HG03342 (cell line): ENCODE measurements around the gene HID1.
"Not testable (repeated sequence)": the region's sequence is repeated elsewhere in the genome, so short reads cannot be mapped to it uniquely, and the experiment has no call there.

Experiments used
- ATAC-seq: cut with Tn5 transposase; IDR thresholded peaks from one replicate; pipeline ENCODE4 v1.9.1; 2021; ENCODE audit warnings: mild to moderate bottlenecking, moderate library complexity; ENCODE audit not compliant: unreplicated experiment

Gene HID1

GRCh38 chr17:74971069-74971841, 1.3 kb downstream of the HID1 start:
- no peak for ATAC-seq

- no peak for ATAC-seq
Observed at GRCh38 chr17:74970395-74970794, 2.2 kb downstream of the HID1 start.

GRCh38 chr17:74969501-74969900, 3.1 kb downstream of the HID1 start:
- not testable (repeated sequence) for ATAC-seq

DNA sequence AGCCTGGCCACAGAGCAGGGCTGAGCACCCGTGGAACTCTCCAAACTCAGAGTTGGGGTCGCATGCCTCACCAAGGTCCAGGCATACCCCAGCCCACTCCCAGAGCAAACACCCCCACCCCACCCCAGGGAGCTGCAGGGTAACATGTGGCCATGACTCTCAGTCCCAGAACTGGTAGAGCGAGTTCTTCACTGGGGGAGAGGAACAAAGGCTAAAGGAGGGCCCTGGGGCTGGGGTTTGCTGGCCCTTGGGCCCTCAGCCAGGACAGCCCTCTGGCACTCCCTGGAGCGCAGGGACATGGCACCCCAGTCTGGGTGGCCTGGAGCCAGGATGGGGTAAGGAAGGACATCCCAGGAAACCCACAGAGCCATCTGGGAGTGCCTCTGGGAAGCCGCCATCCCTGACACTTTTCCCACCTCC, 4.2 kb downstream of the HID1 start:
- no peak for ATAC-seq

- ATAC-seq: no peak
Observed at GRCh38 chr17:74964988-74965622, 7.5 kb downstream of the HID1 start.

DNA sequence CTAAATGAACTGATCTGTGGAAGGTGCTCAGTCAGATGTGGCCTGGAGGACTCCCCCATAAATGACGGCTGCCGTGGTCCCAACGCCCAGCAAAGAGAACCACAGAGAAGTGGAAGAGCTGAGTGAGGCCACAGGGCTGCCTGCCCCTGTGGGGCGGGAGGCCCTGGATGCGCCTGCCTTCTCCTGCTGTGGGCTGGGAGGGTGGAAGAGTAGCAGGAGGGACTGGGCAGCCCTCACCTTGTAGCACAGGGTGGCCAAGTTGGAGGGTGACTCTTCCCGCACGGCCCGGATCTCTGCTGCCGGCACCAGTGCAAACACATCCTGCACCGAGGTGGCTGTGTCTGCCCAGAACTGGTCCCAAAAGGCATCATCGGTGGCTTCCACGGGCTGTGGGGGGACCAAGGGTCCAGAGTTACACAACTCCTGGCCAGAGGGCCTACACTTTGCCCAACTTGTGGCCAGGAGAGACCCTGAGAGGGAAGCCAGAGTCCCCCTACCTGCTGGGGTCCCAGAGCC, 8.3 kb downstream of the HID1 start:
- ATAC-seq: no peak

- ATAC-seq: no peak
Observed at GRCh38 chr17:74963656-74964055, 8.9 kb downstream of the HID1 start.

GRCh38 chr17:74962622-74963394, 9.8 kb downstream of the HID1 start:
- no peak for ATAC-seq

DNA sequence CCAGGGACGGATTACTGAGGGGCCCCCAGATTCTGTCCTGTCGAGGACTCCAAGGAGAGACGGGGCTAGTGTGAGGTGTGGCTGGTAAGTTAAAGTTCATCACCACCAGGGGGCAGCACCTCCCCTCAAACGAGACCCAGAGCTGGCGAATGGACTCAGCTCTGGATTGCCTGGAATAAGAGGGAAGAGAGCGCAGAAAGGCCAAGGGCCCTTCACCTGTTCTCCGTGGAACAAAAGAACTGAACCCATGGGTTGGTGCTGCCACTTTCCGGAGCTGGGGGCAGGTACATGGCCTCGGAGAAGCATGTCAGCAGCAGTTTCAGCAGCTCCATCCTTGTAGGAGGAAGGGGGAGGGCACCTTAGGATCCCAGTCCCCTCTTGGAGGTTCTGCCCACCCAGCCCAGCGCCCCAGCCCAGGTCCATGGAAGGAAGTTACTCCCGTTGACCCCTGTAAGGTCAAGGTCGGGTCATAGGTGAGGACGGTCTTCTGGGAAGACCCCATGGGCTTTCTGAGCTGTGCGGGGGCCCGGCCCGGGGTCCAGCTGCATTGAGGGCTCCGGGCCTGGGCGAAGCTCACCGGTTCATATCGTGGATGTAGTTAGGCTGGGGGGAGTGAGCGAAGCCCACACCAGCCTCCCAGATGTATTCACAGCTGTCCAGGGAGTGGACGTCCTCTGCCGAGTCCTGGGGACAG, 10.8 kb downstream of the HID1 start:
- no peak for ATAC-seq

- ATAC-seq: no peak
Observed at GRCh38 chr17:74960570-74961342, 11.8 kb downstream of the HID1 start.

- no peak for ATAC-seq
Observed at GRCh38 chr17:74959826-74960515, 12.6 kb downstream of the HID1 start.

- no peak for ATAC-seq
Observed at GRCh38 chr17:74957935-74958740, 14.4 kb downstream of the HID1 start.

DNA sequence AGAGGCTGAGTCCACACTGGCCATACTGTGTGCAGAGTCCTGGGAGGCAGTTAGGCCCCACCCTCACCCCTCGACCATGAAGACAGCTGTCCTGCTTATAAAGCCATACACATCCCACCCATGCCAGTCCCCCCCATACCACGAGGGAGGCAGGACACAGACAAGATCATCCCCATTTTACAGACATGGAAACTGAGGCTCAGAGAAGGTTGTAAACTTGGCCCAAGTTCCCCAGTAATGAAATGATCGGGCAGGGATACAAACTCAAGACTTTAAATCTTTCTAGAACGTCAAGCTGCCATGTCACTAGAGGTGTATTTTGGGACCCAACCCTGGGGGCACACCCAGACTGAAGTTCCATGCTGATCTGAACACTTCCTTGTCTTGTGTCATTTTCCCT, 16.5 kb downstream of the HID1 start:
- no peak for ATAC-seq

GRCh38 chr17:74954665-74955421, 17.7 kb downstream of the HID1 start:
- ATAC-seq: no peak

DNA sequence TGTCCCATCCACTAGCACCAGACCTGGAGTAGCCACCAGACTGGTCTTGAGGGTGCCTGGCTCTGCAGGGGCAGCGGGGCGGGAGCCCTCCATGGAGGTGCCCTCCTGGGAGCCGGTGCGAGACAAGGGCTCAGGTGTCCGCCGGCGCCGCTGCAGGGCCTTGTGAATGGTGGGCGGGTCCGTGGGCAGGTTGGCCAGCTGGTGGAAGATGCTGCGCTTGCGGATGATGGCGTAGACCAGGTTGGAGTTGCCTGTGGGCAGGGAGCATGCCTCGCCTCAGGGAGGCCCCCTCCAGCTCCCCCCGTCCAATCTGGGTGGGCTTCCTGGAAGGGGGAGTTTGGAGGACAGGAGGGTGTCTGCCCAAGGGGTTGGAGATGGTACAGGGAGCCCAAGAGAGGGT, 18.4 kb downstream of the HID1 start:
- no peak for ATAC-seq

- ATAC-seq: no peak
Observed at GRCh38 chr17:74953134-74953687, 19.3 kb downstream of the HID1 start.

GRCh38 chr17:74952431-74953133, 20.0 kb downstream of the HID1 start:
- no peak for ATAC-seq
